ENCODE data around the gene SPECC1L. TPM values are rescaled to one million over a fixed set of nuclear protein-coding genes. Genes with fewer than 3 reads are reported as not detected.

SPECC1L gene
- total RNA-seq, 1 donor from 2014 or later, result 74.0 TPM

- DNase-seq (ENCODE audit: low read depth in 2 of 2), result no peak
Measured at GRCh38 chr22:24414523-24414922, 143.9 kb downstream of the SPECC1L start.

- no peak for DNase-seq (ENCODE audit: low read depth in 2 of 2)
Measured at GRCh38 chr22:24414984-24415945, 144.6 kb downstream of the SPECC1L start.

- no peak for DNase-seq (ENCODE audit: low read depth in 2 of 2)
Measured at GRCh38 chr22:24416095-24416494, 145.5 kb downstream of the SPECC1L start.

- DNase-seq (ENCODE audit: low read depth in 2 of 2), result no peak
Measured at GRCh38 chr22:24416611-24417010, 146.0 kb downstream of the SPECC1L start.

- DNase-seq (ENCODE audit: low read depth in 2 of 2), result no peak
Measured at GRCh38 chr22:24417200-24417599, 146.6 kb downstream of the SPECC1L start.

- DNase-seq (ENCODE audit: low read depth in 2 of 2), result no peak
Measured at GRCh38 chr22:24417901-24418641, 147.4 kb downstream of the SPECC1L start.

- DNase-seq (ENCODE audit: low read depth in 2 of 2), result no peak
Measured at GRCh38 chr22:24418786-24419474, 148.3 kb downstream of the SPECC1L start.

- DNase-seq (ENCODE audit: low read depth in 2 of 2), result no peak
Measured at GRCh38 chr22:24419475-24419850, 148.8 kb downstream of the SPECC1L start.

- DNase-seq (ENCODE audit: low read depth in 2 of 2), result peak; percentile 84 to 89
Measured at GRCh38 chr22:24420072-24420976, 149.7 kb downstream of the SPECC1L start.

- DNase-seq (ENCODE audit: low read depth in 2 of 2), result no peak
Measured at GRCh38 chr22:24420977-24421343, 150.3 kb downstream of the SPECC1L start.

GRCh38 chr22:24421428-24421931 is 150.8 kb downstream of the SPECC1L start:
- DNase-seq (ENCODE audit: low read depth in 2 of 2), result no peak

GRCh38 chr22:24422102-24422665 is 151.6 kb downstream of the SPECC1L start:
- no peak for DNase-seq (ENCODE audit: low read depth in 2 of 2)

GRCh38 chr22:24423519-24424000 is 152.9 kb downstream of the SPECC1L start:
- DNase-seq (ENCODE audit: low read depth in 2 of 2), result peak; percentile 47 to 48

- DNase-seq (ENCODE audit: low read depth in 2 of 2), result peak in 1 of 2 donors; percentile 24
Measured at GRCh38 chr22:24424001-24424900, 153.6 kb downstream of the SPECC1L start.

- DNase-seq (ENCODE audit: low read depth in 2 of 2), result no peak
Measured at GRCh38 chr22:24424901-24425775, 154.5 kb downstream of the SPECC1L start.

GRCh38 chr22:24426436-24426835 is 155.8 kb downstream of the SPECC1L start:
- DNase-seq (ENCODE audit: low read depth in 2 of 2), result no peak

GRCh38 chr22:24426851-24427499 is 156.3 kb downstream of the SPECC1L start:
- no peak for DNase-seq (ENCODE audit: low read depth in 2 of 2)
